PFSK-1 (cell line): ENCODE results near the gene MRPL21.

Experiments used
- FOXP2 ChIP-seq: optimal IDR thresholded peaks from 2 replicates; pipeline ENCODE3; 2011; ENCODE audit warnings: borderline replicate concordance, control low read depth, inconsistent platforms; ENCODE audit not compliant: insufficient read depth; ENCODE audit errors: extremely low read length, extremely low read depth
- POLR2AphosphoS5 ChIP-seq: IDR thresholded peaks from 2 replicates; pipeline ENCODE4 v1.6.1; 2012; ENCODE audit warnings: low read depth, mild to moderate bottlenecking, control low read depth, low read length, moderate library complexity
- SIN3A ChIP-seq: IDR thresholded peaks from 2 replicates; pipeline ENCODE4 v1.6.1; 2012; ENCODE audit warnings: mild to moderate bottlenecking, low read length, moderate library complexity, borderline replicate concordance; ENCODE audit not compliant: insufficient read depth
- TAF1 ChIP-seq: IDR thresholded peaks from 2 replicates; pipeline ENCODE4 v1.6.1; 2012; ENCODE audit warnings: low read length, control low read depth, borderline replicate concordance; ENCODE audit not compliant: insufficient read depth
- TF ChIP-seq, protein P1 (sequence below), 2 experiments: IDR thresholded peaks; 2 replicates each; pipeline versions ENCODE4 v1.6.1 to v1.8.0; 2011 to 2012; ENCODE audit warnings: low read depth in 2 of 2, low read length in 2 of 2, control low read depth in 1 of 2, inconsistent platforms in 1 of 2, mild to moderate bottlenecking in 1 of 2, moderate library complexity in 1 of 2; ENCODE audit not compliant: insufficient read depth in 1 of 2

The MRPL21 gene

DNA sequence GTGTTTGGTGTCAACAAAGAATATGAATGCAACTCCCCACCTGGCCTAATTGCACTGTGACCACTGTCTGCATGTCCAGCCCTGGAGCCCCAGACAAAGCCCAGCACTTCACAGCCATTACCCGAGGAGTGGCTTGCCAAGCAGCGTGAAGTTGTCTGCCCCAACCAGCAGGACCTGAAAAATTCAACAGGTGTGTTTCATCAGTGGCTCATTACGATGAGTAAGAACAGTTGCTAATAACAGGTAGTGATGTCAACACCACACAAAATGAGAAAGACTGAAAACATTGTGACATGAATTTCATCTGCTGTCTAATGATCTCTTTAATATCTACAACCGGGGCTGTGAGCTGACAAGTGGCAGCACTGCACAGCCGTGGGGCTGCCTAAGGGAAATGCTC, 10.3 kb downstream of the MRPL21 start:
- TF ChIP-seq TAF1 = no peak
- TF ChIP-seq FOXP2 = no peak
- TF ChIP-seq SIN3A = no peak
- no peak for TF ChIP-seq POLR2AphosphoS5
- TF ChIP-seq, protein P1, sequence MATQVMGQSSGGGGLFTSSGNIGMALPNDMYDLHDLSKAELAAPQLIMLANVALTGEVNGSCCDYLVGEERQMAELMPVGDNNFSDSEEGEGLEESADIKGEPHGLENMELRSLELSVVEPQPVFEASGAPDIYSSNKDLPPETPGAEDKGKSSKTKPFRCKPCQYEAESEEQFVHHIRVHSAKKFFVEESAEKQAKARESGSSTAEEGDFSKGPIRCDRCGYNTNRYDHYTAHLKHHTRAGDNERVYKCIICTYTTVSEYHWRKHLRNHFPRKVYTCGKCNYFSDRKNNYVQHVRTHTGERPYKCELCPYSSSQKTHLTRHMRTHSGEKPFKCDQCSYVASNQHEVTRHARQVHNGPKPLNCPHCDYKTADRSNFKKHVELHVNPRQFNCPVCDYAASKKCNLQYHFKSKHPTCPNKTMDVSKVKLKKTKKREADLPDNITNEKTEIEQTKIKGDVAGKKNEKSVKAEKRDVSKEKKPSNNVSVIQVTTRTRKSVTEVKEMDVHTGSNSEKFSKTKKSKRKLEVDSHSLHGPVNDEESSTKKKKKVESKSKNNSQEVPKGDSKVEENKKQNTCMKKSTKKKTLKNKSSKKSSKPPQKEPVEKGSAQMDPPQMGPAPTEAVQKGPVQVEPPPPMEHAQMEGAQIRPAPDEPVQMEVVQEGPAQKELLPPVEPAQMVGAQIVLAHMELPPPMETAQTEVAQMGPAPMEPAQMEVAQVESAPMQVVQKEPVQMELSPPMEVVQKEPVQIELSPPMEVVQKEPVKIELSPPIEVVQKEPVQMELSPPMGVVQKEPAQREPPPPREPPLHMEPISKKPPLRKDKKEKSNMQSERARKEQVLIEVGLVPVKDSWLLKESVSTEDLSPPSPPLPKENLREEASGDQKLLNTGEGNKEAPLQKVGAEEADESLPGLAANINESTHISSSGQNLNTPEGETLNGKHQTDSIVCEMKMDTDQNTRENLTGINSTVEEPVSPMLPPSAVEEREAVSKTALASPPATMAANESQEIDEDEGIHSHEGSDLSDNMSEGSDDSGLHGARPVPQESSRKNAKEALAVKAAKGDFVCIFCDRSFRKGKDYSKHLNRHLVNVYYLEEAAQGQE (IDR thresholded peaks at IDR 0.05; ENCODE audit: insufficient read depth in 1 of 2, low read depth in 2 of 2, low read length in 2 of 2) = no peak

DNA sequence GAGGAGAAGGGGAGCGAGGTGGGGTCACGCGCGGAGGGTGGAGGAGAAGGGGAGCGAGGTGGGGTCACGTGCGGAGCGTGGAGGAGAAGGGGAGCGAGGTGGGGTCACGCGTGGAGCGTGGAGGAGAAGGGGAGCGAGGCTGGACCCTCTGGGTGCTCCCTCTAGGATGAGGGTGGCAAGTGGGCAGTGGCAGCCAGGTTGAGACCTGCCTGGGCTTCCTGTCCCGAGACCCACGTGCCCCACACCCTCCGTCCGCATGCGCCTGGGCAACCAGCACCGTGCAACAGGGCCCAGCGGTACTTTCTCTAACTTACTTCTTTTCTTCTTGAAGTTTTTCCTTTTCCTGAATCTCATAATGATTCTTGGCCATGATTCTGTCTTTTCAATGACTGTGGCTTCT, 11.1 kb downstream of the MRPL21 start:
- TF ChIP-seq, protein P1 (IDR thresholded peaks at IDR 0.05; ENCODE audit: insufficient read depth in 1 of 2, low read depth in 2 of 2, low read length in 2 of 2) = no peak
- TF ChIP-seq POLR2AphosphoS5 (no peak), FOXP2 (no peak), SIN3A (no peak)

DNA sequence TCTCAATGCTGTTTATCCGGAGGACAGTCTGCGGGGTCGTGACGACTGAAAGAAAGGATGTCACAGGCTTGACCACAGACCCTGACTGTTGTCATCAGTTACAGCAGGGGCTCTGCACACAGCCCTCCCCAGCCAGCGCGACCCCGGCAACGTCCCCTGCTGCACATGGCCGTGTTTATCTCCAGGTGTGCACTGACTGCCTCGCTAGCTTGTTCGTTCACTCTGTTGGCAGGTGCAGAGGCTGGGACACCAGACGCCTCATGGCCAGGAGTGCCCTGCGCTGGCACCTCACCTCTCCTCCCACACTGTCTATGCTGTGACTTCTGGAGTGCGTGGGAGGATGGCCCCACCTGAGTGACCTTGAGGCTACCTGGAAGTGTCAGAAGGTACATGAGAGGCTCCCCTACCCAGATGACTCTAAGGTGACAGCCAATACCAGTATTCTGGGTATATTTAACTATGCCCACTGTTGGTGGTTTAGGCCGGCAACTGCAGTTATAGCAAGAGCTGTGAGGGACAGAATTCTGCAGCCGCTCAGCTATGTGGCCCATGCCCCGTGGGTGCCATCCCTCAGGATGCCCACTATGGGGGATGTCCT, 12.2 kb downstream of the MRPL21 start:
- no peak for TF ChIP-seq SIN3A
- TF ChIP-seq, protein P1 (IDR thresholded peaks at IDR 0.05; ENCODE audit: insufficient read depth in 1 of 2, low read depth in 2 of 2, low read length in 2 of 2) = no peak
- no peak for TF ChIP-seq POLR2AphosphoS5

DNA sequence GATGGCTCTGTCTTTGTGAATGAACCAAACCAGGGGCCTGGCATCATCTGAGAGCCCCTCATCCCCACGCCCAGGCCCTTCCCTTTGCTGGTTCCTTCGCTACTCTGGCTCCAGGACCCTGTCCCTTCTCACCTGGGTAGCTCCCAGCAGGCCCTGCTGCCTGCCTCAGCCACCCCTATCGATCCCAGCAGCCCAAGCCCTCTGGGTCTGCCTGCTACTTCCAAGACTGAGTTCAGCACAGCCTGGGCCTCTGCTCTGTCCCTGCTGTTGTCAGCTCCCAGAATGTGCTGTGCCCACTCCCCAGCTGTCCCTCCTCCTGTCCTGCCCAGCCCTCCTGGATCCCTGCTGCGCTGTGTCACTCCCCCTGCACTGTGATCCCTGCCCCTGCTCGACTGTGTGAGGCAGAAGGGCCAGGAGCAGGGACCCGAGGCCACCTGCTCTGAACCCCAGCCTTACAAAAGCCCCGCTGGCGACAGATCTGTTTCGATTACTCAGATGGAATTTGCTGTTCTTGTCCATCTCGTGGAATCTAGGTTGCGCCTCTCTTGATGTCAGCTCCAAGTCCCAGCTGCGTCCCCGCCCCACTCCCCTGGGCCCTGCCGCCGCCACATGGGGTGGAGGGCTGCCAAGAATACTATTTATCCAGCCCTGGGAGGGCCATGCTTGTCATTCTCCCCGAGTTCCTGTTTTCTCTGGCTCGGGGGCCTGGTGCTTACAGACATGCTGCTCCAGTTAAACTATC, 13.0 kb downstream of the MRPL21 start:
- TF ChIP-seq POLR2AphosphoS5 (no peak), FOXP2 (peak; percentile 20), SIN3A (peak; percentile 90; the same call in 1 of the 2 replicates)

DNA sequence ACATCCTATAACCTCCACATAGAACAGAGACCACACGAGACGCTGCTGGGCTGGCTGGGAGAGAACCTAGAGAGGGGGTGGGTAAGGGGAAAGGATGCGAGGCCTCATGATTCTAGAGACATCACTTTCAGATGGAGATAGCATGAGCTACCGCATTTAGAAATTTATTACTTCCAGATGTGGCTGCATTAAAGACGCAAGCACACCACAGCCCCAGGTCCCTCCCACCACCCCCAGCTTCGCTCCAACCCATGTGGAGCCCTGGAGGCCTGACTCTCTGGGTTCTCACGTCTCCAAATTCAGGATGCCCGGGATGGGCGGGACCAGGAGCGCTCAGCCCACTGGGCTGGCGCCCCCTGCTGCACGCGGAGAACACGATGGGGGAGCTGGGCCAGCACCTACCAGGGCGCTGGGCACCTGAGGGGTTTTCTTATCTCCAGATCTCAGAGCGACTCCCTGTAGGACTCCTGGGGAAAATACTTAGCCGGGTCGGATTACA, 13.6 kb downstream of the MRPL21 start:
- no peak for TF ChIP-seq POLR2AphosphoS5
- TF ChIP-seq SIN3A = no peak
- TF ChIP-seq FOXP2 = no peak
- TF ChIP-seq TAF1 = no peak
- TF ChIP-seq, protein P1 (IDR thresholded peaks at IDR 0.05; ENCODE audit: insufficient read depth in 1 of 2, low read depth in 2 of 2, low read length in 2 of 2) = no peak
